SIG-M5 (cell line): ENCODE data around the gene CLASP2.

Experiments used
- DNase-seq: peaks from one replicate; lab custom pipeline; 2025; lab: John Stamatoyannopoulos, UW

CLASP2 gene

GRCh38 chr3:33636125-33636850 is 81.8 kb downstream of the CLASP2 start:
- no peak for DNase-seq

- no peak for DNase-seq
Measured at GRCh38 chr3:33634262-33634661, 83.8 kb downstream of the CLASP2 start.

GRCh38 chr3:33629219-33629618 is 88.8 kb downstream of the CLASP2 start:
- DNase-seq = no peak

- no peak for DNase-seq
Measured at GRCh38 chr3:33624756-33625155, 93.3 kb downstream of the CLASP2 start.

- DNase-seq = no peak
Measured at GRCh38 chr3:33613041-33613440, 105.0 kb downstream of the CLASP2 start.

- no peak for DNase-seq
Measured at GRCh38 chr3:33612607-33613006, 105.4 kb downstream of the CLASP2 start.

- DNase-seq = no peak
Measured at GRCh38 chr3:33602829-33603228, 115.2 kb downstream of the CLASP2 start.

GRCh38 chr3:33597257-33597689 is 120.8 kb downstream of the CLASP2 start:
- DNase-seq = peak; percentile 52

GRCh38 chr3:33592999-33593398 is 125.1 kb downstream of the CLASP2 start:
- no peak for DNase-seq

- no peak for DNase-seq
Measured at GRCh38 chr3:33590541-33590940, 127.5 kb downstream of the CLASP2 start.

GRCh38 chr3:33586402-33586801 is 131.7 kb downstream of the CLASP2 start:
- no peak for DNase-seq

GRCh38 chr3:33582234-33582633 is 135.8 kb downstream of the CLASP2 start:
- no peak for DNase-seq

GRCh38 chr3:33581666-33582065 is 136.4 kb downstream of the CLASP2 start:
- no peak for DNase-seq

- no peak for DNase-seq
Measured at GRCh38 chr3:33579840-33580239, 138.2 kb downstream of the CLASP2 start.

- DNase-seq = no peak
Measured at GRCh38 chr3:33579178-33579510, 138.9 kb downstream of the CLASP2 start.

- DNase-seq = no peak
Measured at GRCh38 chr3:33578325-33579177, 139.5 kb downstream of the CLASP2 start.

- DNase-seq = no peak
Measured at GRCh38 chr3:33577588-33577987, 140.5 kb downstream of the CLASP2 start.

GRCh38 chr3:33577173-33577572 is 140.9 kb downstream of the CLASP2 start:
- no peak for DNase-seq

GRCh38 chr3:33575311-33575710 is 142.7 kb downstream of the CLASP2 start:
- no peak for DNase-seq

GRCh38 chr3:33557829-33558228 is 160.2 kb downstream of the CLASP2 start:
- no peak for DNase-seq

- DNase-seq = no peak
Measured at GRCh38 chr3:33557279-33557678, 160.8 kb downstream of the CLASP2 start.

- no peak for DNase-seq
Measured at GRCh38 chr3:33547101-33547500, 171.0 kb downstream of the CLASP2 start.

- DNase-seq = no peak
Measured at GRCh38 chr3:33544126-33544525, 173.9 kb downstream of the CLASP2 start.
